ENCODE data around the gene NUP214.

DNA sequence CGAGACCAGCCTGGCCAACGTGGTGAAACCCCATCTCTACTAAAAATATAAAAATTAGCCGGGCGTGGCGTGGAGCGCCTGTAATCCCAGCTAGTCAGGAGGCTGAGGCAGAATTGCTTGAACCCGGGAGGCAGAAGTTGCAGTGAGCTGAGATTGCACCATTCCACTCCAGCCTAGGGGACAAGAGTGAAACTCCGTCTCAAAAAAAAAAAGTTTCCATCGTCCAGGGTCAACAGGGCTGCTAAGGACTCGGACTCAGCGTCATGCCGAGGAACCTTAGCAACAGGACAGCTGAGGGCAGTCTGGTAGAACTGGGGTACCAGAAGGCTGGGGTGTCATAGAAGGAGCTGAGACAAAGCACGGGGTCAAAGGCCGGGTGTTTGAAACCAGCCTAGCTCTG is 129.2 kb downstream of the NUP214 start:
- TF ChIP-seq CTCF (IDR thresholded peaks at IDR 0.05; ENCODE audit: low read depth, low read length) (no peak), EZH2phosphoT487 (IDR thresholded peaks at IDR 0.05; ENCODE audit: low read depth) (no peak)
